HG02759 (cell line): Measurements from ENCODE around the gene PDK4.
"Not testable (repeated sequence)": the region's sequence is repeated elsewhere in the genome, so short reads cannot be mapped to it uniquely, and the experiment has no call there.

Experiments
- ATAC-seq: cut with Tn5 transposase; IDR thresholded peaks from one replicate; pipeline ENCODE4 v1.9.1; 2021; ENCODE audit warnings: mild to moderate bottlenecking, moderate library complexity; ENCODE audit not compliant: unreplicated experiment

Gene PDK4

DNA sequence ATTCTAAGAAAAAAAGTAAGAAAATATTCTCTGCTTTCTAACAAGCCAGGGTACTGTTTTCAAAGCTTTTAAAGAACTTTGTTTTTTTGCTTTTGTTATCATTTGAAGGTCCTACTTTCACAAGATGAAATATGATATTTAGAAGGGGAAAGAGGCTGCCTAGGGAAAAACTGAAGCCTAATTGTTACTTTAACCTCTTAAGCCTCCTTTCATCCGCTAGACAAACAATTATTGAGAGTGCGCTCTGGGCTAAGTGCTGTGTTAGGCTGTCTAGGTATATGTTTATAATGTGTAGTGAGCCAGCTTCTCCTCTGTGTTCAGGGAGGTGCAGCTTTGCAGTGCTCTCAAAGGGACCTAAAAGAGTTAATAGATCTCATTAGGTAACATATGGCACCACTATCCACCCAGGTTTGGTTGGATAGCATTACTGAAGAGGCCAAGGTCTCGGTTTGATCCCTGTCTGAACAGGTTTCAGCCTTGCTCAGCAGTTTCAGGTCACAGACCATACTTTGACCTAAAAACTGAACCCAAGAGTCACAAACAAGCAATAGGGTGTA is 17.9 kb downstream of the PDK4 start:
- no peak for ATAC-seq

DNA sequence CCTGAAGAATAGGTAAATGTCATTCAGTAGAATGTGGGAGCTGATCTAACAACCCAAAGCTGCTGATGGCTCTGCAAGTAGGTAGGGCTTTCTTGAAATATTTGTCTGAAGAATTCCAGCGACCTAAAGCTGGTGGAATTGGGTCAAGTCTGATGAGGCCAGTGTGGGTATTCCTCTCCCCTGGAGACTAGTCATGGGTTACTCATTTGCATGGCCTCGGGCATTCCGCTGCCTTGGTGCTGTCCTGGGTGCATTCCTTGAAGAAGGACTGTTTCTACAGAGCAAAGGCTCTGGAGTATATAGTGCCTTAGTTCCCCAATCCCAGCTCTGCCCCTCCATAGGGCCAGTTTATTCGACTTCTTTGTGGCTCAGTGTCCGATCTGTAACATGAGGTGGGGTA is 19.2 kb downstream of the PDK4 start:
- no peak for ATAC-seq

DNA sequence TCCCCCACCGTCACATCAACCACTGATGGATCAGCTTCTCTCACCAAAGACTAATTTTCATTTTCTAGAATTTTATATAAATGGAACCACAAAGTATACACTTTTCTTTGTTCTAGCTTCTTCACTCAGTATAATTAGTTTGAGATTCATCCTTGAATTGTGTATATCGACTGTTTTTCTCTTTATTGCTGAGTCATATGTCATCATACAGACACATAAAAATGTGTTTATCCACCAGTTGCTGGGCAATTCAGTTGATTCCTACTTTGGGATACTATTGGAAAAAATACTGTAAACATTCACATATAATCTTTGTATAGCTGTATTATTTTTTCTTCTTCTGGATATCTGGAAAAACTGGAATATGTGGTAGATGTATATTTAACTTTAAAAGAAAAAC is 26.6 kb downstream of the PDK4 start:
- ATAC-seq = no peak

DNA sequence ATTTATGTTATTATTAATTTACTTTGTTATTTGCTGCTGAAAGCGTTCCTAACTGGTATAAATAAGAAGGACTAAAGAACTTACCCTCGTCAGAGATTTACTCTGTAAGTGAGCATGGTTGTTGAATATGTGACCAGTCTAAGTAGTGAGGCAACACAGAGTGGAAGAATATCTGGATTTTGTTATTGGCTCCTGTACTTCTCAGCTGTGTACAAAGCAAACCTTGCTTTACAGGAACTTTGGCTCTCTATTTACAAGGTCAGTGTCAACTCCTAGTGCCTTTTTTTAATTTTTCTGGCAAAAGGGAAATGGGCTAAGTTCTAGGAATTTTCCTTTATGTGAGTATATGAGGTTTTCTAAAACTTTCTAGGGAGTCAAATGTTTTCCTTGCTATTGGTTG is 35.6 kb downstream of the PDK4 start:
- no peak for ATAC-seq

DNA sequence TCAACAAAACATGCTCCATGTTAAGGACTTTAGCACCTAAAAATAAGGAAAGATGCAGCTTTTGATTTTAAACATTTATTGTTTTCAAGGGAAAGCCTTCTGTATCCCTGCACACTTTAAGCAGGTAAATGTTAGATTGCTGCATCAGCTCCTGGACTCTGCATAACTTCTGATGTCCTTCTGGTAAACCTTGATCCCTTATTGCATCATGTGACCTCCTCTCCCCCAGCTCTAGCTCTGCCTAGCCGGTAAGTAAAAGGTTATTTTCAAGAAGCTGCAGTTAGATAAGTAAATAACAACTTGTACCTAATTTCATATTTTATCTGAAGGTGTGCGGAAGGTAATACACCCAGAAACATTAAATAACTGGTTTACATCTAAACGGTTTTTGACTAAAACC is 37.5 kb downstream of the PDK4 start:
- no peak for ATAC-seq

DNA sequence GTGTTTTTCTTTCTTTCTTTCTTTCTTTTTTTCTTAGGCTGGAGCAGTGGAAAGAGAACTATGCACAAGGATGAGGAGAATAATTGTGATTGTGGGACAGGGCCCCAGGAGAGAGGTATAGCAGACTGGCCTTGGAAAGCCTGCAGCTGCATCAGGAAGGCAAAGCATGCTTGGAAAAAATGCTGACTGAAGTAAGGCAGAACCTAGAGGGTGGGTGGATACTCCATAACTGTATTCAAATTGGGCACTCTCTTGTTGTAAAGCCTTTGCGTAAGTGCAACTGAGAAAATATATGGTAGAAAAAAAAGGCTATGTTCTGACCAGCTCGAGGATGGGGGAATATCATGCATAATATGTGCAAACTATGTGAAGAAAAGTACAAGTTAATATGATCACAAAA is 39.5 kb downstream of the PDK4 start:
- no peak for ATAC-seq

DNA sequence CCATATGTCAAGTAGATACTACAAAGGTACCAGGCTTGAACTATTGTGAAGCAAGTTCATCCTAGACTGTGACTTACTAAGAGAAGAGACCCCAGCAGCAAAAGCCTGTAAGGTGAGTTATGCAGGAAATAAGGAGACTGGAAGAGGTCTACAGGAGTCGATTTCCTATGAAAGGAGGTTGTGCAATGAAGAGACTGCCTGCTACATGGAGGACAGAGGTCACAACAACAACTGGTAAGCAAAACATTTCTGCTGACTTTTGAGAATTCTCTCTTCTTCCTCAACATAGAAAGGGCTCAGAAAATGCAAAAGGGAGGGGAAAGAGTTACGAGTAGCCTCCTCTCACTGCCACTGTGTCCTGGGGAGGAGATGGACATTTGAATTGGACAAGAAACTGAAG is 42.4 kb downstream of the PDK4 start:
- ATAC-seq = no peak

DNA sequence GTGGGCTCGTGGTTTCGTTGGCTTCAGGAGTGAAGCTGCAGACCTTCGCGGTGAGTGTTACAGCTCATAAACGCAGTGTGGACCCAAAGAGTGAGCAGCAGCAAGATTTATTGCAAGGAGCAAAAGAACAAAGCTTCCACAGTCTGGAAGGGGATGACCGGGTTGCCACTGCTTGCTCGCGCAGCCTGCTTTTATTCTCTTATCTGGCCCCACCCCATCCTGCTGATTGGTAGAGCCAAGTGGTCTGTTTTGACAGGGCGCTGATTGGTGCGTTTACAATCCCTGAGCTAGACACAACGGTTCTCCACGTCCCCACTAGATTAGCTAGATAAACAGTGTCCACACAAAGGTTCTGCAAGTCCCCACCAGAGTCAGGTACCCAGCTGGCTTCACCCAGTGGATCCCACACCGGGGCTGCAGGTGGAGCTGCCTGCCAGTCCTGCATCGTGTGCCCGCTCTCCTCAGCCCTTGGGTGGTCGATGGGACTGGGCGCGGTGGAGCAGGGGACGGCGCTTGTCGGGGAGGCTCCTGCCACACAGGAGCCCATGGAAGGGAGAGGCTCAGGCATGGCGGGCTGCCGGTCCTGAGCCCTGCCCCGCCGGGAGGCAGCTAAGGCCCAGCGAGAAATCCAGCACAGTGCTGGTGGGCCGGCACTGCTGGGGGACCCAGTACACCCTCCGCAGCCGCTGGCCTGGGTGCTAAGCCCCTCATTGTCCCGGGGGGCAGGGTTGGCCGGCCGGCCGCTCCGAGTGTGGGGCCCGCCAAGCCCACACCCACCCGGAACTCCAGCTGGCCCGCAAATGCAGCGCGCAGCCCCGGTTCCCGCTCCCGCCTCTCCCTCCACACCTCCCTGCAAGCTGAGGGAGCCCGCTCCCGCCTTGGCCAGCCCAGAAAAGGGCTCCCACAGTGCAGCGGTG is 44.0 kb downstream of the PDK4 start:
- ATAC-seq = not testable (repeated sequence)

- no peak for ATAC-seq
These were observed 45.8 kb downstream of the PDK4 start for GRCh38 chr7:95550546-95550945.

GRCh38 chr7:95549818-95550529 is 46.3 kb downstream of the PDK4 start:
- ATAC-seq = no peak

- ATAC-seq = no peak
These were observed 48.7 kb downstream of the PDK4 start for GRCh38 chr7:95547361-95548348.

- ATAC-seq = no peak
These were observed 49.7 kb downstream of the PDK4 start for GRCh38 chr7:95546647-95547046.

DNA sequence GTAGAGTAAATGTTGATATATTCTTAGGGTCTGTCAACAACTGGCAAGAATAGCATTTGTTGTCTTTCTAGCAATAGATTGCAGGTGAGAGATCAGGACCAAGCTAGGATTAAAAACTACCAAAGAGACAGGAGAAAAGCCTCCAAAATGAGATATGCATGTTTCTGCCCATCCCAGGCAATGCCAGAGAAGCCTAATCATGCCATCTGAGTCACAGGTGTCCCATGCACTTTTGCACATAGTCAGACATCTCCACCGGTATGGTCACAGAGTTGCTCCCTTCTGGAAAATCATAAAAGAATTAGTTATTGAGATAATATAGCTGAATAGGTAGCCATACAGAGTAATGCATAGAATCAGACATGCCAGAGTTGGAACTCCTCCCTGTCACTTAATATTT is 50.6 kb downstream of the PDK4 start:
- ATAC-seq = no peak

DNA sequence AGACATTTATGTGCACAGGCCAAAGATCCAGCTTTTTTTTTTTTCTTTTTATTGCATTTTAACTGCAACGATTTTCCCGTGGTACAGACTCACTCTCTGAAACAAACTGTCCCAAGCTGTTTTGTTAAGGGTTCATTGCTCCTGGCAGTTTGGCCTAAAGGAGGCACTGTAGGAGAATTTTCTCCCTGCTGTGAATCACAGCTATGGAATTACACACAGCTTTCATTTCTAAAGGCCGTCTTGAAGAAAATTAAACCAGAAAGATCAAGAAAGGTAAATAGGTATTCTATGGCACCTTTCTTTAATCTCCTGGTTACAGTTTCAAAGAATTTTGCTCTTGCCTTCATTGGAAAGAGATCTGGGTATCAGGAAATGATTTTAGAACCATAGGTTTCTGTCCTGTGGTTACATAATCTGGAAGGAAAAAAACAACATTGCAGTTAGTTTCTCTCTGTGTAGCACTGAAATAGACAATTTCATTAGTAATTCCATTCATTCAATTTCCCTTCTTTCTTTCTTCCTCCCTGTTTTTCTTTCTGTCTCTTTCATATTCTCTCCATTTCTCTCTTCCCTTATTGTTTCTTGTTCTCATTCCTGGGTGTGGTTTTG is 51.2 kb downstream of the PDK4 start:
- peak; percentile 47 for ATAC-seq

DNA sequence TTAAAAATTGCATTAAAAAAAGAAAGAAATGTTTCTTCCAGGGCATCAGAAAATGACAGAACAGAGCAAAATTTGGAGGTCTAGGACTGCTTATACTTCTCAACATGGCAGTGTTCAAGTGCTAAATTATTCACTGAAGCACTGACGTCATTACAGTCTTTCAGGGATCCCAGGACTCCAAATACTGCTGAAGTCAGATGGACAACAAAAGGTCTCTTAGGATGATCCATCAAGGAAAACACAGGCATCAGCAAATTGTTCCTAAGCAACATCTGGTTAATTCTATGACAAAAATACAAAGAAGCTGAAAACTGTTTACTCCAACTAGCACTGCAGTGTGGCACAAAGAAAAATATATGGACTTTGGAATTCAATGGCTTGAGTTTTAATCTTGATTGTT is 52.1 kb downstream of the PDK4 start:
- ATAC-seq = no peak

GRCh38 chr7:95543312-95543711 is 53.0 kb downstream of the PDK4 start:
- ATAC-seq = no peak

GRCh38 chr7:95540366-95540765 is 56.0 kb downstream of the PDK4 start:
- no peak for ATAC-seq

DNA sequence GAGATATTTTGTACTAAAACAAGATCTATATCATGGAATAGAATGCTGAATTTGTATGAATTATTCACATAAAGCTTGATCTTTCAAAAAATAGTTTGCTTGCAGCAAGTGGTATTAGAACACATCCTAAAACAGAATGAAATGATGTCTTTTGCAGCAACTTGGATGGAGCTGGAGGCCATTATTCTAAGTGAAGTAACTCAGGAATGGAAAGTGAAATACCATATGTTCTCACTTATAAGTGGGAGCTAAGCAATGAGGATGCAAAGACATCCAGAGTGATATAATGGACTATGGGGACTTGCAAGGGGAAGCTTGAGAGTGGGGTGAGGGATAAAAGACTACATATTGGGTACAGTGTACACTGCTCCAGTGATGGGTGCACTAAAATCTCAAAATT is 56.9 kb downstream of the PDK4 start:
- no peak for ATAC-seq

DNA sequence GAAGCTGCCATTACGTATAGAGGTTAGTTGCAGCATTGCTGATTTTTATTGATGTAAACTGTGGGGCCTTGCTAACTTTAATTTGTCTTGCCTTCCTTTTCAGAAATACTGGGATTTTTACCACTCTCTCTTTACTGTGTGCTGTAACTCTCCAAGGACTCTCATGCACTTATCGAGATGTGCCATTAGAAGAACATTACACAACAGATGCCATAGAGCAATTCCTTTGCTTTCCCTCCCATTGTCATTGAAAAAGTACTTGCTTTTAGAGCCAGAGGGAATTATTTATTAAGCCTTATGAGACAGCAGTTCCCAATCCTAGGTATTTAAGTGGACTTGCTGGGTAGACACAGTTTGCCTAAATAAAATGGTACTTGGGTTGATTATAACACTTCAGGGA is 58.8 kb downstream of the PDK4 start:
- no peak for ATAC-seq

GRCh38 chr7:95536656-95537311 is 59.5 kb downstream of the PDK4 start:
- no peak for ATAC-seq
